GM12878 (cell line): ENCODE measurements around the gene MEDAG. TPM values are rescaled to one million over a fixed set of nuclear protein-coding genes. Genes with fewer than 3 reads are reported as not detected.

Experiments
- ATAC-seq: fragments of 200-7000 bp; cut with Tn5 transposase; 3 replicates; pipeline ENCODE4 v1.9.1; 2020; ENCODE audit warnings: mild to moderate bottlenecking, moderate library complexity
- BruUV-seq: library from RNA; stranded (reverse); fragments of 400-500 nt; replicated peaks from 2 replicates; lab custom pipeline; 2021; lab: Mats Ljungman, UMichigan
- CTCF ChIA-PET: fragments of 300-600 bp; sonication (Branson Sonifier 250); formaldehyde crosslinking; extraction: SDS; loops from one replicate; lab custom pipeline; 2021; ENCODE audit warnings: inconsistent platforms; lab: Yijun Ruan, JAX
- POLR2A ChIA-PET: fragments of 350-600 bp; formaldehyde crosslinking; extraction: SDS; loops from one replicate; lab custom pipeline; 2021; ENCODE audit warnings: inconsistent platforms; lab: Charles Lee
- RAD21 ChIA-PET: fragments of 300-600 bp; sonication (Branson Sonifier 250); formaldehyde crosslinking; loops from one replicate; lab custom pipeline; 2023; ENCODE audit warnings: antibody characterized with exemption; ENCODE audit not compliant: unreplicated experiment; lab: Charles Lee
- SMC1A ChIA-PET: fragments of 300-600 bp; sonication (Branson Sonifier 250); formaldehyde crosslinking; loops from one replicate; lab custom pipeline; 2023; ENCODE audit not compliant: unreplicated experiment, uncharacterized antibody; lab: Charles Lee
- DNase-seq: peaks from one replicate; pipeline ENCODE4 v3.0.0-alpha.2; 2011; ENCODE audit warnings: low read depth, low spot score
- FAIRE-seq: peaks from 3 replicates; lab custom pipeline; 2011; peaks lifted over from hg19 to GRCh38; lab: Jason Lieb, UNC
- H2AFZ ChIP-seq: 2 replicates; pipeline ENCODE4 v1.6.0; 2011; ENCODE audit warnings: low read depth, low read length, control low read depth; ENCODE audit not compliant: control insufficient read depth
- H3K27ac ChIP-seq: 2 replicates; pipeline ENCODE4 v1.5.1; 2011; ENCODE audit warnings: control low read depth; ENCODE audit not compliant: control insufficient read depth, insufficient read depth
- H3K27me3 ChIP-seq, 2 experiments: replicated peaks in 1 of 2; 2 replicates each; pipeline versions ENCODE4 v1.6.0 to v1.6.1; 2011; ENCODE audit warnings: low read length in 1 of 2; ENCODE audit not compliant: control insufficient read depth in 2 of 2, insufficient read depth in 2 of 2
- H3K36me3 ChIP-seq, 2 experiments: 2 replicates each; pipeline ENCODE4 v1.5.1; 2011; ENCODE audit warnings: low read length in 1 of 2; ENCODE audit not compliant: control insufficient read depth in 2 of 2, insufficient read depth in 2 of 2
- H3K4me1 ChIP-seq: 2 replicates; pipeline ENCODE4 v1.6.1; 2011; ENCODE audit warnings: mild to moderate bottlenecking, low read length, moderate library complexity, mixed read lengths; ENCODE audit not compliant: control insufficient read depth, insufficient read depth
- H3K4me2 ChIP-seq: 2 replicates; pipeline ENCODE4 v1.6.0; 2011; ENCODE audit warnings: control low read depth; ENCODE audit not compliant: control insufficient read depth, insufficient read depth
- H3K4me3 ChIP-seq: fragments of 200-600 bp; sonication (generic); 2 replicates; pipeline ENCODE4 v1.5.1; 2016
- H3K79me2 ChIP-seq: 2 replicates; pipeline ENCODE4 v1.6.0; 2011; ENCODE audit warnings: low read length; ENCODE audit not compliant: control insufficient read depth, insufficient read depth
- H3K9ac ChIP-seq: 2 replicates; pipeline ENCODE4 v1.8.0; 2011; ENCODE audit warnings: low read length, control low read depth, mixed read lengths; ENCODE audit not compliant: control insufficient read depth, insufficient read depth
- H3K9me3 ChIP-seq: replicated peaks from 3 replicates; pipeline ENCODE4 v1.5.1; 2011; ENCODE audit warnings: mild to moderate bottlenecking, low read length; ENCODE audit not compliant: control insufficient read depth, insufficient read depth
- H4K20me1 ChIP-seq: 2 replicates; pipeline ENCODE4 v1.6.0; 2011; ENCODE audit not compliant: control insufficient read depth, insufficient read depth
- BCL11A ChIP-seq: IDR thresholded peaks from 2 replicates; pipeline ENCODE4 v1.6.1; 2011; ENCODE audit warnings: low read depth, low read length
- CBX5 ChIP-seq: sonication (generic); IDR thresholded peaks from 2 replicates; pipeline ENCODE4 v1.6.1; 2016; ENCODE audit warnings: low read depth, moderate library complexity, mild to moderate bottlenecking, inconsistent platforms
- CHD1 ChIP-seq: IDR thresholded peaks from 2 replicates; pipeline ENCODE4 v1.6.1; 2012; ENCODE audit warnings: low read depth, low read length, improper control_type of control experiment
- CHD2 ChIP-seq: IDR thresholded peaks from 2 replicates; pipeline ENCODE4 v1.6.1; 2011; ENCODE audit warnings: low read depth, low read length, improper control_type of control experiment, borderline replicate concordance
- E2F8 ChIP-seq: fragments of 450-650 bp; IDR thresholded peaks from 2 replicates; pipeline ENCODE4 v1.6.1; 2018; ENCODE audit warnings: mild to moderate bottlenecking, low read depth, moderate library complexity; ENCODE audit not compliant: partially characterized antibody
- EP300 ChIP-seq, 2 experiments: fragments of 150-350 bp in 1 of 2; IDR thresholded peaks; 2 replicates each; pipeline ENCODE4 v1.6.1; 2011 to 2012; ENCODE audit warnings: low read depth in 2 of 2, low read length in 2 of 2, borderline replicate concordance in 1 of 2, improper control_type of control experiment in 1 of 2, inconsistent platforms in 1 of 2; ENCODE audit not compliant: control insufficient read depth in 1 of 2
- ESRRA ChIP-seq: IDR thresholded peaks from 2 replicates; pipeline ENCODE4 v1.6.1; 2012; ENCODE audit warnings: mild to moderate bottlenecking, low read length, improper control_type of control experiment
- HDAC6 ChIP-seq: fragments of 200-600 bp; sonication (generic); IDR thresholded peaks from one replicate; pipeline ENCODE4 v1.8.0; 2017; ENCODE audit warnings: antibody characterized with exemption; ENCODE audit not compliant: unreplicated experiment
- PAX8 ChIP-seq: fragments of 450-650 bp; IDR thresholded peaks from 2 replicates; pipeline ENCODE4 v1.6.1; 2017; ENCODE audit warnings: mild to moderate bottlenecking, moderate library complexity
- POLR2AphosphoS2 ChIP-seq: IDR thresholded peaks from 2 replicates; pipeline ENCODE4 v1.6.1; 2011; ENCODE audit warnings: low read depth, mild to moderate bottlenecking, low read length, improper control_type of control experiment, moderate library complexity
- REST ChIP-seq: IDR thresholded peaks from 2 replicates; pipeline ENCODE4 v1.6.1; 2012; ENCODE audit warnings: mild to moderate bottlenecking, low read depth, low read length
- SREBF1 ChIP-seq: IDR thresholded peaks from 2 replicates; pipeline ENCODE4 v1.6.1; 2012; ENCODE audit warnings: mild to moderate bottlenecking, low read length
- TCF7 ChIP-seq: IDR thresholded peaks from 2 replicates; pipeline ENCODE4 v1.6.1; 2014; ENCODE audit warnings: antibody characterized with exemption, borderline replicate concordance
- ZNF622 ChIP-seq: fragments of 450-650 bp; IDR thresholded peaks from 2 replicates; pipeline ENCODE4 v1.6.1; 2017; ENCODE audit warnings: mild to moderate bottlenecking, inconsistent platforms
- WGBS: methylation state at CpG from one replicate; pipeline ENCODE4 v1.1.6; 2016; ENCODE audit warnings: low lambda C conversion rate; ENCODE audit not compliant: insufficient replicate concordance, insufficient coverage; ENCODE audit errors: missing lambda C conversion rate; 5-methylcytosine and 5-hydroxymethylcytosine counted together
- in situ Hi-C: fragments of 300-500 bp; cut with MboI; formaldehyde crosslinking; loops from 9 replicates; pipeline ENCODE4 v1.14.3; 2018; ENCODE audit warnings: mixed read lengths
- intact Hi-C: fragments of 100-400 bp; cut with micrococcal nuclease; formaldehyde crosslinking; loops from one replicate; pipeline ENCODE4 v1.14.2; 2022; ENCODE audit not compliant: unreplicated experiment
- polyA plus RNA-seq, 11 experiments: library from polyadenylated mRNA; depleted of rRNA in 4 of 11; unstranded in 6 of 11; stranded (reverse) in 5 of 11; fragments of >200 nt; fragmentation: Nextera tagmentation in 4 of 11; fragmentation: Illumina TruSeq in 1 of 11; extraction: Ambion mirVana in 4 of 11; extraction: Trizol in 1 of 11; gene quantifications; 1 replicate in 1 of 11; 2 replicates in 10 of 11; pipeline versions ENCODE4 v1.2.1 to v1.2.3, GENCODE V29; 2011 to 2016; ENCODE audit warnings: inconsistent platforms in 2 of 11, missing spikeins in 2 of 11, low read depth in 1 of 11
- total RNA-seq, 4 experiments: library from RNA; depleted of rRNA in 3 of 4; stranded (reverse); fragments of >200 nt in 3 of 4; fragmentation: Illumina TruSeq in 1 of 4; extraction: Trizol in 1 of 4; gene quantifications; 2 replicates each; pipeline versions ENCODE4 v1.2.1 to v1.2.3, GENCODE V29; 2013 to 2021

MEDAG gene
- total and polyA plus RNA-seq, 10 of the 15 experiments (the other 5 are each of a cell fraction or from before 2014, with no cell fraction given): 0.03 TPM; not detected in 9

DNA sequence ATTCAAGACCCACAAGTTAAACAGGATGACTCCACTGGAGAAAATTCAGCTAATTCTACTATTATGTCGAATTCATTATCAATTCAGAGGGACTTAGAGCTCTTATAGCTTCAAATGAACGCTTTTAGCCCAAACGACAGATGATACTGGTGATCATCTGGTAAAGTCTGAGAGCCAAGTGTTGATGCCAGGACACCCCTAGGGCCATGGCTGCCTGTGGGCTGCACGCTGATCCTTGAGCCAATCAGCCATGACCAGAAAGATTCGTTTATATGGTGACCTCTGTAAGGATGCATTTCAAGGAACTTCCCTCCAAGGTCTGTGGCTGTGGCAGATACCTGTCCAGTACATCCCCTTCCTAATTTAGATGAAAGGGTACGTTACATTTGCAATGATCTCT lies 10.9 kb downstream of the MEDAG start:
- WGBS: 32% methylated on average over 6 of the region's 6 CpGs
- Histone ChIP-seq H3K36me3 (no peaks in the 10 kb centered on the region), H3K4me2 (no peak overlapping the region), H3K79me2 (no peaks in the 10 kb centered on the region), H3K27ac (no peak overlapping the region), H3K4me1 (no peaks in the 10 kb centered on the region), H3K9me3 (no peaks in the 10 kb centered on the region), H3K9ac (no peak overlapping the region), H3K27me3 (no peaks in the 10 kb centered on the region; a peak in 2 of 4 replicates), H4K20me1 (no peaks in the 10 kb centered on the region), H3K4me3 (no peak overlapping the region), H2AFZ (no peak overlapping the region)
- FAIRE-seq (no peak), ATAC-seq (no peak), DNase-seq (no peak)
- ChIA-PET CTCF (interaction anchor here (1.1 kb wide), 1 partner anchor 128 kb away, joined by 4 read pairs; no protein-coding TSS in a partner anchor), SMC1A (no interaction called here), RAD21 (no interaction called here), POLR2A (no interaction called here)
- TF ChIP-seq EP300 (IDR thresholded peaks at IDR 0.05; ENCODE audit: borderline replicate concordance in 1 of 2, control insufficient read depth in 1 of 2, low read depth in 2 of 2, low read length in 2 of 2): no peak
- TF ChIP-seq PAX8: no peak
- TF ChIP-seq CHD1: no peak
- no peak for TF ChIP-seq E2F8
- no peak for TF ChIP-seq CHD2
- no peak for TF ChIP-seq CBX5
- no peak for TF ChIP-seq HDAC6
- TF ChIP-seq TCF7: no peak
- TF ChIP-seq REST: no peak
- TF ChIP-seq ZNF622: no peak
- no peak for TF ChIP-seq ESRRA
- no peak for TF ChIP-seq BCL11A
- no peak for TF ChIP-seq POLR2AphosphoS2
- no peak for TF ChIP-seq SREBF1
- intact Hi-C loops (no loop called here), in situ Hi-C loops (no loop called here)
- BruUV-seq: no TSS peak
